ENCODE results near the gene SCAPER. TPM values are rescaled to one million over a fixed set of nuclear protein-coding genes. Genes with fewer than 3 reads are reported as not detected.
"Not testable (repeated sequence)": the region's sequence is repeated elsewhere in the genome, so short reads cannot be mapped to it uniquely, and the experiment has no call there.

SCAPER gene
- polyA plus RNA-seq, 1 experiment = 5.4 TPM

DNA sequence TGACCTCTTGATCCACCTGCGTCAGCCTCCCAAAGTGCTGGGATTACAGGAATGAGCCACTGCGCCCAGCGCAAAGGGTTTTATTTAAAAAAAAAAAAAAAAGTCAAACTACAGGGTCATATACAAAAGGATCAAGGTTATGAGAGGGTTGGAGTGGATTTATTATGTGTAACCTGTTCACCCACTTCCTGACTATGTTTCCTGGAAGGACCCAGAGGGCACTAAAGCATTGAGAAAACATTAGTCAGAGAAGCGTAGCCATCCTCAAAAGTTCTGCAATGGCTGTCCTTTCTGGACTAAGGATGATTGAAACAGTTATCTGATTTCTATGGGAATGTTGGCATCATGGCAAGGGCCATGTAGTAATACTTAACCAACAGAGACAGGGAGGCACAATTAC lies 7.3 kb upstream of the SCAPER start:
- CTCF ChIA-PET = no interaction called here
- POLR2A ChIA-PET = no interaction called here
- DNase-seq (ENCODE audit: low read depth, low spot score) = no peak
- TF ChIP-seq, protein P1, sequence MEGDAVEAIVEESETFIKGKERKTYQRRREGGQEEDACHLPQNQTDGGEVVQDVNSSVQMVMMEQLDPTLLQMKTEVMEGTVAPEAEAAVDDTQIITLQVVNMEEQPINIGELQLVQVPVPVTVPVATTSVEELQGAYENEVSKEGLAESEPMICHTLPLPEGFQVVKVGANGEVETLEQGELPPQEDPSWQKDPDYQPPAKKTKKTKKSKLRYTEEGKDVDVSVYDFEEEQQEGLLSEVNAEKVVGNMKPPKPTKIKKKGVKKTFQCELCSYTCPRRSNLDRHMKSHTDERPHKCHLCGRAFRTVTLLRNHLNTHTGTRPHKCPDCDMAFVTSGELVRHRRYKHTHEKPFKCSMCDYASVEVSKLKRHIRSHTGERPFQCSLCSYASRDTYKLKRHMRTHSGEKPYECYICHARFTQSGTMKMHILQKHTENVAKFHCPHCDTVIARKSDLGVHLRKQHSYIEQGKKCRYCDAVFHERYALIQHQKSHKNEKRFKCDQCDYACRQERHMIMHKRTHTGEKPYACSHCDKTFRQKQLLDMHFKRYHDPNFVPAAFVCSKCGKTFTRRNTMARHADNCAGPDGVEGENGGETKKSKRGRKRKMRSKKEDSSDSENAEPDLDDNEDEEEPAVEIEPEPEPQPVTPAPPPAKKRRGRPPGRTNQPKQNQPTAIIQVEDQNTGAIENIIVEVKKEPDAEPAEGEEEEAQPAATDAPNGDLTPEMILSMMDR (IDR thresholded peaks at IDR 0.05; ENCODE audit: low read depth, low read length) = no peak
- Histone ChIP-seq H3K27me3 (ENCODE audit: control insufficient read depth, insufficient read depth, low read length) (peaks cover 18% of the 10 kb centered on the region), H3K27ac (ENCODE audit: low read depth, low read length) (no peak overlapping the region), H3K9me3 (ENCODE audit: control insufficient read depth, insufficient read depth, low read length) (peaks cover 4% of the 10 kb centered on the region; the same call in 1 of the 2 replicates), H3K4me3 (ENCODE audit: low read depth, low read length) (no peak overlapping the region)

DNA sequence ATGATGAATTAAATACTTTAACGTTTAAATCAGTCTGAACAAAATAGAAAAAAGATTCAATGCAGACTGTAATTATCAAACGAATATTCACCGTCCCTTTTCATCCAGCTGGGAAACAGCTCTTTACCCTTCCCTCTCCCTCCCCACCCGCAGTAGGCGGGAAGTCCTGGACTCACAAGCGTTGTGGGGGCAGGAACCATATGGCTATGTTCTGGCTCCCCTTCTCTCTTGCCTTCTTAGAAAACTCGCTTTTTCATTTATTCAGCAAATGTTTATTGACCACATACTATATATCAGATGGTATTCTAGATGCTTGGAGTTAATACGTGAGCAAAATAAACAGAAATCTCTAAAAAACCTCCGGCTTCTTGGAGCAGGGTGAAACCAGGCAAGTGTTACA lies 715 bp upstream of the SCAPER start:
- Histone ChIP-seq H3K27me3 (ENCODE audit: control insufficient read depth, insufficient read depth, low read length) (no peaks in the 10 kb centered on the region), H3K9me3 (ENCODE audit: control insufficient read depth, insufficient read depth, low read length) (no peaks in the 10 kb centered on the region; the same call in 1 of the 2 replicates), H3K4me3 (ENCODE audit: low read depth, low read length) (peak overlapping the region; percentile 84), H3K27ac (ENCODE audit: low read depth, low read length) (no peak overlapping the region)
- DNase-seq (ENCODE audit: low read depth, low spot score) = no peak
- ChIA-PET CTCF (interaction anchor here (1.4 kb wide), 1 partner anchor 637 kb away, joined by 3 read pairs; no protein-coding TSS in a partner anchor), POLR2A (interaction anchor here (0.8 to 1.0 kb wide), 2 partner anchors 25 to 713 kb away, joined by 3 to 4 read pairs; partner anchors contain the start of gene RCN2)
- TF ChIP-seq, protein P1 (IDR thresholded peaks at IDR 0.05; ENCODE audit: low read depth, low read length) = no peak

DNA sequence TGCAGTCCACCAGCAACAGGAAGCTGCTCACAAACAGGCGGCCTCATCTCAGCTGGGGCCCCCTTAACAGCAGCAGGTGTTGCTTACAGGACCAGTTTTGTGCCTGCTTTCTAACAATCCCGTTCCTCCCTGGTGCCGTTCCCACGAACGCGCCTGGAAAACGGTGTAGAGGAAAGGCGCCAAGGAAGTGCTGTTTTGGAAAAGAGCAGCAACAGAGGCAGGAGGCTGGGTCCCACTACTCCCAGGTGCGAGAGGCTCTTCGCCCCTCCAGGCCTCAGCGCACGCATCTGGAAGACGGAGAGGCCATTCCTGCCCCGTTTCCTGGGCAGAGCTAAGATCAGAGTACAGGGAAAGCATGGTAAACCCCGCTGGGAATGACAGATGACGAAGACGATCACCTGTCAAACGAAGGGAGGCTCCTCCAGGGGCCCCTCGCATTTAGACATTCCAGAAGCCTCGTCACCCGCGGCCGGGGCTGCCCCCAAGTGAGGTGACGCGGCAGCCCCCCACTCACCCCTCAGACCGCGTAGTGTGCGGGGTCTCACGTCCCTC lies 603 bp downstream of the SCAPER start:
- DNase-seq (ENCODE audit: low read depth, low spot score) = no peak
- Histone ChIP-seq H3K27me3 (ENCODE audit: control insufficient read depth, insufficient read depth, low read length) (no peaks in the 10 kb centered on the region), H3K4me3 (ENCODE audit: low read depth, low read length) (peak overlapping the region; percentile 84), H3K9me3 (ENCODE audit: control insufficient read depth, insufficient read depth, low read length) (no peaks in the 10 kb centered on the region; the same call in 1 of the 2 replicates), H3K27ac (ENCODE audit: low read depth, low read length) (no peak overlapping the region)
- POLR2A ChIA-PET = no interaction called here
- CTCF ChIA-PET = interaction anchor here (1.4 kb wide), 1 partner anchor 639 kb away, joined by 3 read pairs; no protein-coding TSS in a partner anchor
- TF ChIP-seq, protein P1 (IDR thresholded peaks at IDR 0.05; ENCODE audit: low read depth, low read length) = no peak

DNA sequence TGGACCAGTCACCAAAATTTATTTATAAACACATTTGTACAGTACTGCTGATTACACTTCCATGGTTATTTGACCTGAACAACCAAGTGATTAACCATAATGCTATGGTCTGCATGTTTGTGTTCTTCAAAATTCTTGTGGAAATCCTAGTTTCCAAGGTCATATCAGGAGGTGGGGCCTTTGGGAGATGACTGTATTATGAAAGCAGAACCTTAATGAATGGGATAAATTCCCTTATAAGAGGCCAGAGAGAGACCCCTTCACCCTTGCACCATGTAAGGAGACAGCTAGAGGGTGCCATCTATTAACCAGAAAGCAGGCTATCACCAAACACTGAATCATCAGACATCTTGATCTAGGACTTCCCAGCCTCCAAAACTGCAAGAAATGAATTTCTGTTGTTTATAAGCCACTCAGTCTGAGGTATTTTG lies 1.9 kb downstream of the SCAPER start:
- ChIA-PET CTCF (no interaction called here), POLR2A (interaction anchor here (1.2 kb wide), 1 partner anchor 28 kb away, joined by 3 read pairs; the partner anchor contains the start of gene RCN2)
- peak; percentile 26 for DNase-seq (ENCODE audit: low read depth, low spot score)
- Histone ChIP-seq H3K27ac (ENCODE audit: low read depth, low read length) (no peak overlapping the region), H3K4me3 (ENCODE audit: low read depth, low read length) (no peak overlapping the region), H3K9me3 (ENCODE audit: control insufficient read depth, insufficient read depth, low read length) (no peaks in the 10 kb centered on the region; the same call in 1 of the 2 replicates), H3K27me3 (ENCODE audit: control insufficient read depth, insufficient read depth, low read length) (no peaks in the 10 kb centered on the region)
- TF ChIP-seq, protein P1 (IDR thresholded peaks at IDR 0.05; ENCODE audit: low read depth, low read length) = peak; percentile 40

DNA sequence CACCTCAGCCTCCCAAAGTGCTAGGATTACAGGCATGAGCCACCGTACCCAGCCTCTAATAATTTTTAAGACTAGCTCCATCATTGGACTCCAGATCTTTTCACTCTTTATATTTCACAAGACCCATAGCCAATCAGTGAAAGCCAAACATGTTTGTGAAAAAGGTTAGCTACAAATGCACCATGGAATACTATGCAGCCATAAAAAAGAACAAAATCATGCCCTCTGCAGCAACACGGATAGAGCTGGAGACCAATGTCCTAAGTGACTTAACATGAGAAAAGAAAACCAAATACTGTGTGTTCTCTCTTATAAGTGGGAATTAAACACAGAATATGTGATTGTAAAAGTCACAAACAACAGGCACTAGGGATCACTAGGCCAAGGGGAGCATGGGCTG lies 3.2 kb downstream of the SCAPER start:
- POLR2A ChIA-PET = interaction anchor here (0.7 kb wide), 1 partner anchor 160 kb away, joined by 4 read pairs; no protein-coding TSS in a partner anchor
- no peak for DNase-seq (ENCODE audit: low read depth, low spot score)
- Histone ChIP-seq H3K27me3 (ENCODE audit: control insufficient read depth, insufficient read depth, low read length) (no peaks in the 10 kb centered on the region), H3K27ac (ENCODE audit: low read depth, low read length) (no peak overlapping the region), H3K9me3 (ENCODE audit: control insufficient read depth, insufficient read depth, low read length) (no peaks in the 10 kb centered on the region; the same call in 1 of the 2 replicates), H3K4me3 (ENCODE audit: low read depth, low read length) (no peak overlapping the region)
- TF ChIP-seq, protein P1 (IDR thresholded peaks at IDR 0.05; ENCODE audit: low read depth, low read length) = no peak
- CTCF ChIA-PET = no interaction called here

DNA sequence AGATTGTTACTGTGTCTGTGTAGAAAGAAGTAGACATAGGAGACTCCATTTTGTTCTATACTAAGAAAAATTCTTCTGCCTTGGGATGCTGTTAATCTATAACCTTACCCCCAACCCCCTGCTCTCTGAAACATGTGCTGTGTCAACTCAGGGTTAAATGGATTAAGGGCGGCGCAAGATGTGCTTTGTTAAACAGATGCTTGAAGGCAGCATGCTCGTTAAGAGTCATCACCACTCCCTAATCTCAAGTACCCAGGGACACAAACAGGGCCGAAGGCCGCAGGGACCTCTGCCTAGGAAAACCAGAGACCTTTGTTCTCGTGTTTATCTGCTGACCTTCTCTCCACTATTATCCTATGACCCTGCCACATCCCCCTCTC lies 5.2 kb downstream of the SCAPER start:
- CTCF ChIA-PET; H3K27ac ChIP-seq (ENCODE audit: low read depth, low read length); H3K4me3 ChIP-seq (ENCODE audit: low read depth, low read length); POLR2A ChIA-PET; H3K9me3 ChIP-seq (ENCODE audit: control insufficient read depth, insufficient read depth, low read length); DNase-seq (ENCODE audit: low read depth, low spot score); H3K27me3 ChIP-seq (ENCODE audit: control insufficient read depth, insufficient read depth, low read length): not testable (repeated sequence)

DNA sequence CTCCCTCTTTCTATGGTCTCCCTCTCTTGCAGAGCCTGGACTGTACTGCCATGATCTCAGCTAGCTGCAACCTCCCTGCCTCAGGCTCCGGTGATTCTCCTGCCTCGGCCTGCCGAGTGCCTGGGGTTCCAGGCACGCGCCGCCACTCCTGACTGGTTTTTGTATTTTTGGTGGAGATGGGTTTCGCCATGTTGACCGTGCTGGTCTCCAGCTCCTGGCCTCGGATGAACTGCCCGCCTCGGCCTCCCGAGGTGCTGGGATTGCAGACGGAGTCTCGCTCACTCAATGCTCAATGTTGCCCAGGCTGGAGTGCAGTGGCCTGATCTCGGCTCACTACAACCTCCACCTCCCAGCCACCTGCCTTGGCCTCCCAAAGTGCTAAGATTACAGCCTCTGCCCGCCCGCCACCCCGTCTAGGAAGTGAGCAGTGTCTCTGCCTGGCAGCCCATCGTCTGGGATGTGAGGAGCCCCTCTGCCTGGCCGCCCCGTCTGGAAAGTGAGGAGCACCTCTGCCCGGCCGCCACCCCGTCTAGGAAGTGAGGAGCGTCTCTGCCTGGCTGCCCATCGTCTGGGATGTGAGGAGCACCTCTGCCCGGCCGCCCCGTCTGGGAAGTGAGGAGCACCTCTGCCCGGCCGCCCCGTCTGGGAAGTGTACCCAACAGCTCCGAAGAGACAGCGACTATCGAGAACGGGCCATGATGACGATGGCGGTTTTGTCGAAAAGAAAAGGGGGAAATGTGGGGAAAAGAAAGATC lies 5.8 kb downstream of the SCAPER start:
- H3K27ac ChIP-seq (ENCODE audit: low read depth, low read length); H3K27me3 ChIP-seq (ENCODE audit: control insufficient read depth, insufficient read depth, low read length); H3K9me3 ChIP-seq (ENCODE audit: control insufficient read depth, insufficient read depth, low read length); POLR2A ChIA-PET; H3K4me3 ChIP-seq (ENCODE audit: low read depth, low read length); DNase-seq (ENCODE audit: low read depth, low spot score); CTCF ChIA-PET: not testable (repeated sequence)
